ENCODE measurements around the gene MALRD1.

DNA sequence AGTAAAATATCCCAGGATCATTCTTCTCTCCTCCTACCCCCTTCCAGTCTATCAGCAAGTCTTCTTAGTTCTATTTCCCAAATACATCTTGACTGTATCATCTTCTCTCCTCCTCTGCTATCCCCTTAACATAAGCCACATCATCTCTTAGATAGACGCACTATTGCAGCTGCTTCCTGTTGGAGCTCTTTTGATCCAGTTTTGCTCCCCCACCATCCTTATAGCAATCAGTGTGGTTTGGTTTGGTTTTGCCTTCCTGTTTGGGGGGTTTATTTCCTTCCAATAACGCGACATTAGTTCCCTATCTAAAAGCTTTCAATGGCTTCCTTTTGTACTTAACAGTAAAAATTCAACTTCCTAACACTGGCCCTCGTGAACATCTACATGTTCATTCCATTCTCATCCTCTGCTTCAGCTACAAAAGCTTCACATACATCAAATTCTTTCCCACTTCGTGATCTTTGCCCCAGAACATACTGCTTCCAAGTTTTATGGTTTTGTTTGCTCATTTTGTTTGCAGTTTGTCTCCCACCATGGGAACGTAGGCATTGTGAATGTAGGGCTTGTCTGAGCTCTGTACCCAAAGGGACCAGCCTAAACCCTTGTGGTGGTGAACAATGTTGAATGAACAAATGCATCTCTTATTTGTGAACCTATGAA lies 734.0 kb downstream of the MALRD1 start:
- no peak for TF ChIP-seq POLR2A (IDR thresholded peaks at IDR 0.05)
- TF ChIP-seq, protein P1, sequence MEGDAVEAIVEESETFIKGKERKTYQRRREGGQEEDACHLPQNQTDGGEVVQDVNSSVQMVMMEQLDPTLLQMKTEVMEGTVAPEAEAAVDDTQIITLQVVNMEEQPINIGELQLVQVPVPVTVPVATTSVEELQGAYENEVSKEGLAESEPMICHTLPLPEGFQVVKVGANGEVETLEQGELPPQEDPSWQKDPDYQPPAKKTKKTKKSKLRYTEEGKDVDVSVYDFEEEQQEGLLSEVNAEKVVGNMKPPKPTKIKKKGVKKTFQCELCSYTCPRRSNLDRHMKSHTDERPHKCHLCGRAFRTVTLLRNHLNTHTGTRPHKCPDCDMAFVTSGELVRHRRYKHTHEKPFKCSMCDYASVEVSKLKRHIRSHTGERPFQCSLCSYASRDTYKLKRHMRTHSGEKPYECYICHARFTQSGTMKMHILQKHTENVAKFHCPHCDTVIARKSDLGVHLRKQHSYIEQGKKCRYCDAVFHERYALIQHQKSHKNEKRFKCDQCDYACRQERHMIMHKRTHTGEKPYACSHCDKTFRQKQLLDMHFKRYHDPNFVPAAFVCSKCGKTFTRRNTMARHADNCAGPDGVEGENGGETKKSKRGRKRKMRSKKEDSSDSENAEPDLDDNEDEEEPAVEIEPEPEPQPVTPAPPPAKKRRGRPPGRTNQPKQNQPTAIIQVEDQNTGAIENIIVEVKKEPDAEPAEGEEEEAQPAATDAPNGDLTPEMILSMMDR (IDR thresholded peaks at IDR 0.05), result no peak

Data from lower leg skin (tissue), 3 donors.